ENCODE results near the gene MCEMP1.

- no peak for TF ChIP-seq CTCF (conservative IDR thresholded peaks at IDR 0.05; ENCODE audit: low read length)
- no peak for TF ChIP-seq EZH2phosphoT487 (IDR thresholded peaks at IDR 0.05; ENCODE audit: borderline replicate concordance, low read depth, low read length)
Observed at GRCh38 chr19:7638802-7639465, 38.0 kb upstream of the MCEMP1 start.
